Measurements from ENCODE around the gene PPP1R26. TPM values are rescaled to one million over a fixed set of nuclear protein-coding genes. Genes with fewer than 3 reads are reported as not detected.
"Not testable (repeated sequence)": the region's sequence is repeated elsewhere in the genome, so short reads cannot be mapped to it uniquely, and the experiment has no call there.

PPP1R26 gene
- total and polyA plus RNA-seq, 9 donors: 3.4 to 19.9 (median 14.7) TPM

DNA sequence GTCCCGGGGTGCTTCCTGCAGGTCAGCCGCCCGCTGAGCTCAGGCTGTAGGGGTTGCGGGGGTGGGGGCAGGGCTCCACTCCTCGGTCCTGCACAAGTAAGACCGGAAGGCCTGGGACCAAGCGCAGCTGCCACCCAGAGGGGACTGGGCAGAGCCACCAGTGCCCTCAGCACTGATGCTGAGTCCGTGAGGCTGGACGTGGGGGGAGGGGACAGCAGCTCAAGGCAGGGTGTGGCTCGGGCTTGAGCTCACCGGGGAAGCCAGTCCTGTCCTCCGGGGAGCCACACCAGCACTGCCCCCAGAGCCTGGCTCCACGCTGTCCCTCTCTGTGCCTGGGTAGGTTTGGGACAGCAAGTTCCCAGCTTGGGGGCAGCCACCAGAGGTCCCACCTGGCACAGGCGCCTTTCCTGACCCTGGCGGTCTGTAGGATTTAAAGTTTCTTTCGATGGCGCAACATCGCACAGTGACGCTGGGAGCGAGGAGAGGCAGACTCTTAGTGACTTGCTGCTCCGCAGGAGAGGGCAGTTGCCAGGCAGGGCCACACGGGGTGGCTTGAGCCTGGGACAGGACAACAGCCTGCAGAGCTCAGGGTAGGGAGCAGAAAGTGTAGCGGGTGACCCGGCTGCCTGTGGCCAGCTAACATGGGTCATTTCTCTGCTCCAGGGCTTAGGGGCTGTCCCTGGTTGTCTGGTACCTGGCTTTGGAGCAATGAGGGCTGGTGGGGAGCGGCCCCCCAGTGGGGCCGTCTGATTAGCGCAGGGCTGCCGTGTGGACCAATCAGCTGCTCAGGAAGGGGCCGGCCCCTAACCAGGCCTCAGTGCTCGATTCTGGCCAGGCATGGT is 47.4 kb downstream of the PPP1R26 start:
- Histone ChIP-seq H3K36me3 (no peaks in the 10 kb centered on the region), H3K27ac (no peak overlapping the region), H3K4me1 (ENCODE audit: insufficient read depth) (no peaks in the 10 kb centered on the region), H3K4me3 (no peak overlapping the region), H3K27me3 (no peaks in the 10 kb centered on the region), H3K9me3 (no peaks in the 10 kb centered on the region)
- TF ChIP-seq, protein P1, sequence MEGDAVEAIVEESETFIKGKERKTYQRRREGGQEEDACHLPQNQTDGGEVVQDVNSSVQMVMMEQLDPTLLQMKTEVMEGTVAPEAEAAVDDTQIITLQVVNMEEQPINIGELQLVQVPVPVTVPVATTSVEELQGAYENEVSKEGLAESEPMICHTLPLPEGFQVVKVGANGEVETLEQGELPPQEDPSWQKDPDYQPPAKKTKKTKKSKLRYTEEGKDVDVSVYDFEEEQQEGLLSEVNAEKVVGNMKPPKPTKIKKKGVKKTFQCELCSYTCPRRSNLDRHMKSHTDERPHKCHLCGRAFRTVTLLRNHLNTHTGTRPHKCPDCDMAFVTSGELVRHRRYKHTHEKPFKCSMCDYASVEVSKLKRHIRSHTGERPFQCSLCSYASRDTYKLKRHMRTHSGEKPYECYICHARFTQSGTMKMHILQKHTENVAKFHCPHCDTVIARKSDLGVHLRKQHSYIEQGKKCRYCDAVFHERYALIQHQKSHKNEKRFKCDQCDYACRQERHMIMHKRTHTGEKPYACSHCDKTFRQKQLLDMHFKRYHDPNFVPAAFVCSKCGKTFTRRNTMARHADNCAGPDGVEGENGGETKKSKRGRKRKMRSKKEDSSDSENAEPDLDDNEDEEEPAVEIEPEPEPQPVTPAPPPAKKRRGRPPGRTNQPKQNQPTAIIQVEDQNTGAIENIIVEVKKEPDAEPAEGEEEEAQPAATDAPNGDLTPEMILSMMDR (IDR thresholded peaks at IDR 0.05): no peak
- TF ChIP-seq POLR2A (IDR thresholded peaks at IDR 0.05): no peak
- no peak for TF ChIP-seq EP300 (IDR thresholded peaks at IDR 0.05)
- 72 to 73% (median 73%) methylated on average over 25 to 30 of the region's 30 CpGs for WGBS, 3 donors
- peak in 1 of 5 donors; percentile 7 for DNase-seq
- intact Hi-C loops (cut with DNase I): no loop called here

DNA sequence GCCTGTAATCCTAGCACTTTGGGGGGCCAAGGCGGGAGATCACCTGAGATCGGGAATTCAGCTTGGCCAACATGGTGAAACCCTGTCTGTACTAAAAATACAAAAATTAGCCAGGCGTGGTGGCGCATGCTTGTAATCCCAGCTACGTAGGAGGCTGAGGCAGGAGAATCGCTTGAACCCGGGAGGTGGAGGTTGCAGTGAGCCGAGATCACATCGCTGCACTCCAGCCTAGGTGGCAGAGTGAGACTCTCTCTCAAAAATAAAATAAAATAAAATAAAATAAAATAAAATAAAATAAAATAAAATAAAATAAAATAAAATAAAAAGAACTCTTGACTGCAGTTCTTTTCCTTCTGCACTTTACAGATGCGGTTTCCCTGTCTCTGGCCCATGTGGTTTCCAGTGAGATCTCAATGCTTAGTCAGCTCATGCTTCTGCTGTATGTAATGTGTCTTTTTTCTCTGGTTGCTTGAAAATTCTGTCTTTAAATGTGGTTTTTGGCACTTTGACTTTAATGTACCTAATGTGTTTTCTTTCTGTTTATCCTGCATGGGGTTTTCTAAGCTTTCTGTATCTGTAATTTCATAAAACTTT is 49.4 kb downstream of the PPP1R26 start:
- H3K9me3 ChIP-seq; H3K27ac ChIP-seq; H3K36me3 ChIP-seq; H3K4me3 ChIP-seq; intact Hi-C loops (cut with DNase I); H3K27me3 ChIP-seq; H3K4me1 ChIP-seq (ENCODE audit: insufficient read depth): not testable (repeated sequence)
- peak in 1 of 5 donors; percentile 1 for DNase-seq
- WGBS, 3 donors: 93 to 97% (median 94%) methylated on average over 10 of the region's 10 CpGs

DNA sequence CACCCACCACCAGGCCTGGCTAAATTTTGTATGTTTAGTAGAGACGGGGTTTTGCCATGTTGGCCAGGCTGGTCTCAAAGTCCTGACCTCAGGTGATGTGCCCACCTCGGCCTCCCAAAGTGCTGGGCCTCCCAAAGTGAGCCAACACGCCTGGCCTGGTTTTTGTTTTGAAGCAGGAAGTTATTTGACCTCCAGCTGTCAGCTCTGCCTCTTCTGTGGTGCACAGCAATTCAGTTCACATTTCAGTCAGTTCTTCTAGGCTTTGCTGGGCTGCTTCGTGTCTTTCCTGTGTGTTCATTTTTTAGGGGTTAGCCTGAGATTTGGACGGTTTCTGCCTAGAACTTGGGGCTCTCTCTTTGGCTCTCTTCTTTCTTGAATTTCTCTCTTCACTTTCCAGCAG is 50.6 kb downstream of the PPP1R26 start:
- Histone ChIP-seq H3K27ac (no peak overlapping the region), H3K36me3 (no peaks in the 10 kb centered on the region), H3K4me3 (no peak overlapping the region), H3K4me1 (ENCODE audit: insufficient read depth) (no peaks in the 10 kb centered on the region), H3K27me3 (no peaks in the 10 kb centered on the region), H3K9me3 (no peaks in the 10 kb centered on the region)
- intact Hi-C loops (cut with DNase I): loop anchor here in 1 of 4 donors (10.0 kb wide), 1 partner anchor 1055 kb away; no protein-coding TSS in a partner anchor
- 74 to 79% (median 74%) methylated on average over 5 of the region's 5 CpGs for WGBS, 3 donors
- DNase-seq: peak in 1 of 5 donors; percentile 3
- no peak for TF ChIP-seq EP300 (IDR thresholded peaks at IDR 0.05)
- TF ChIP-seq, protein P1 (IDR thresholded peaks at IDR 0.05): no peak
- no peak for TF ChIP-seq POLR2A (IDR thresholded peaks at IDR 0.05)

DNA sequence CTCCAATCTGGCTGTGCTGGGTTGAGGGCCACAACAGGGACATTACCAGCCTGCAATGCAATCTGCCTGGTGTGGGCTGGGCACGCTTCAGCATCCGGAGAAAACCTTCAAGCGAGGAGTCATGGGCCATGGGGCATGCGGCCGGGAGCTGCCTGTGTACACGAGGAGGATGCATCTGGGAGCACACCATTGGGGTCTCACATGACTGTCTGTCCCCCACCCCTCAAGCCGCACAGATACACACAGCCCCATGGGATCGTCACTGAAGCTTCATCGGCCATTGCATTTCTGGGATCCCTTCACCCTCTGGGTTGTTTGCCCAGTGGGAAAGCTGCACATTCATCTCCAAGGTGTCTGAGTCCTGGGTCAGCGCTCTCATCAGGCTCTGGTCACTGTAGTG is 51.5 kb downstream of the PPP1R26 start:
- no peaks in the 10 kb centered on the region for H3K27me3 ChIP-seq
- no peak overlapping the region for H3K27ac ChIP-seq
- intact Hi-C loops (cut with DNase I): loop anchor here in 1 of 4 donors (10.0 kb wide), 1 partner anchor 1054 kb away; no protein-coding TSS in a partner anchor
- no peaks in the 10 kb centered on the region for H3K36me3 ChIP-seq
- 90 to 92% (median 91%) methylated on average over 10 of the region's 10 CpGs for WGBS, 3 donors
- TF ChIP-seq, protein P1 (IDR thresholded peaks at IDR 0.05): no peak
- TF ChIP-seq EP300 (IDR thresholded peaks at IDR 0.05) (no peak), POLR2A (IDR thresholded peaks at IDR 0.05) (no peak)
- no peak overlapping the region for H3K4me3 ChIP-seq
- H3K9me3 ChIP-seq: no peaks in the 10 kb centered on the region
- DNase-seq: no peak
- H3K4me1 ChIP-seq (ENCODE audit: insufficient read depth): no peaks in the 10 kb centered on the region

DNA sequence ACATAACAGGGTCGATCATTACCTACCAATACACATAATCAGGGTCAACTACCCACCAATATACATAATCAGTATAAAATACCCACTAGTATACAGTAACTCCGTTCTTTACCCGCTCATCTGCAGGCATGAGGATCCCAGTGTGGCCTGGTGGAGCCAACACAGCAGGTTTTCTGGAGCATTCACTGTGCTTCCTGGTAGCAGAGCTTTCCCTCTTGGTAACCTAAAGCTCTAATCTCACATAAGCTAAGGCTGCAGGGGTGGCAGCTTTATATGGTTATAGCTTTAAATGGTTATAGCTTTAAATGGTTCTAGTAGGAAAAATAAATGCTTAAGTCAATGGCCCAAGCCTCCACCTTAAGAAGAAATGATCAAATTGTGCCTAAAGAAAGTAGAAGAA is 53.5 kb downstream of the PPP1R26 start:
- Histone ChIP-seq H3K27ac (no peak overlapping the region), H3K27me3 (no peaks in the 10 kb centered on the region), H3K4me1 (ENCODE audit: insufficient read depth) (no peaks in the 10 kb centered on the region), H3K36me3 (no peaks in the 10 kb centered on the region), H3K9me3 (no peaks in the 10 kb centered on the region), H3K4me3 (no peak overlapping the region)
- TF ChIP-seq EP300 (IDR thresholded peaks at IDR 0.05): no peak
- TF ChIP-seq POLR2A (IDR thresholded peaks at IDR 0.05): no peak
- TF ChIP-seq, protein P1 (IDR thresholded peaks at IDR 0.05): no peak
- 91 to 93% (median 91%) methylated on average over 3 of the region's 3 CpGs for WGBS, 3 donors
- intact Hi-C loops (cut with DNase I): loop anchor here in 1 of 4 donors (10.0 kb wide), 1 partner anchor 1052 kb away; no protein-coding TSS in a partner anchor
- DNase-seq: no peak
